SU-DHL-6 (cell line): ENCODE measurements around the gene TADA2A.

Experiments
- H2AFZ ChIP-seq: fragments of 200-600 bp; sonication (generic); 2 replicates; pipeline ENCODE4 v1.6.1; 2014; ENCODE audit warnings: low read depth, mild to moderate bottlenecking, moderate library complexity, mixed read lengths, antibody characterized with exemption, low read length; ENCODE audit not compliant: severe bottlenecking
- H3F3A ChIP-seq: fragments of 200-600 bp; shearing (Covaris generic); 2 replicates; pipeline ENCODE4 v1.6.0; 2016; ENCODE audit warnings: antibody characterized with exemption, mild to moderate bottlenecking; ENCODE audit not compliant: insufficient read depth
- H3K27ac ChIP-seq: fragments of 200-600 bp; sonication (generic); 2 replicates; pipeline ENCODE4 v1.5.1; 2016; ENCODE audit warnings: low read depth, mild to moderate bottlenecking, low read length, moderate library complexity, mixed read lengths
- H3K27me3 ChIP-seq: fragments of 200-600 bp; sonication (generic), shearing (Covaris generic); 2 replicates; pipeline ENCODE4 v1.6.0; 2014; ENCODE audit warnings: mild to moderate bottlenecking, low read length
- H3K36me3 ChIP-seq: fragments of 200-600 bp; sonication (generic); 2 replicates; pipeline ENCODE4 v1.6.1; 2014; ENCODE audit warnings: mild to moderate bottlenecking, low read length, mixed read lengths
- H3K4me2 ChIP-seq: fragments of 300-600, 200-600 bp; shearing (Covaris generic), sonication (generic); 2 replicates; pipeline ENCODE4 v1.6.0; 2014; ENCODE audit warnings: low read length, low read depth, mild to moderate bottlenecking; ENCODE audit not compliant: poor library complexity, severe bottlenecking
- H3K4me3 ChIP-seq: fragments of 200-600 bp; sonication (generic); 2 replicates; pipeline ENCODE4 v1.5.1; 2014; ENCODE audit warnings: antibody characterized with exemption, low read length, mild to moderate bottlenecking, mixed read lengths; ENCODE audit not compliant: insufficient read depth, poor library complexity, severe bottlenecking
- H3K79me2 ChIP-seq: fragments of 200-600 bp; sonication (generic); 2 replicates; pipeline ENCODE4 v1.6.1; 2014; ENCODE audit warnings: mild to moderate bottlenecking, low read length, moderate library complexity; ENCODE audit not compliant: insufficient read depth
- H3K9ac ChIP-seq: fragments of 200-600 bp; sonication (generic); 2 replicates; pipeline ENCODE4 v1.7.0; 2014; ENCODE audit warnings: mild to moderate bottlenecking, low read length
- H3K9me2 ChIP-seq: fragments of 200-600 bp; sonication (generic); replicated peaks from 2 replicates; pipeline ENCODE4 v1.6.1; 2014; ENCODE audit warnings: low read length; ENCODE audit not compliant: insufficient read depth
- H3K9me3 ChIP-seq: fragments of 200-600 bp; sonication (generic); 2 replicates; pipeline ENCODE4 v1.6.1; 2014; ENCODE audit warnings: low read length, mixed read lengths; ENCODE audit not compliant: insufficient read depth
- H4K20me1 ChIP-seq: fragments of 200-600 bp; sonication (generic); 2 replicates; pipeline ENCODE4 v1.6.1; 2014; ENCODE audit warnings: low read depth, mild to moderate bottlenecking, antibody characterized with exemption, low read length, moderate library complexity, mixed read lengths
- CTCF ChIP-seq: fragments of 200-600 bp; sonication (generic); IDR thresholded peaks from one replicate; pipeline ENCODE4 v1.5.1; 2017; ENCODE audit warnings: antibody characterized with exemption, mild to moderate bottlenecking, low read length, moderate library complexity; ENCODE audit not compliant: insufficient read depth, poor library complexity, severe bottlenecking
- EZH2phosphoT487 ChIP-seq: fragments of 200-600 bp; sonication (generic), shearing (Covaris generic); conservative IDR thresholded peaks from 2 replicates; pipeline ENCODE4 v1.6.1; 2018; ENCODE audit warnings: mild to moderate bottlenecking, antibody characterized with exemption, low read length, moderate library complexity, mixed read lengths

TADA2A gene

GRCh38 chr17:37359682-37360188, 47.0 kb upstream of the TADA2A start:
- Histone ChIP-seq H2AFZ (peak overlapping the region; percentile 72), H3K9ac (peak overlapping the region; percentile 59)

GRCh38 chr17:37360632-37361031, 46.1 kb upstream of the TADA2A start:
- Histone ChIP-seq H3F3A (peaks cover 6% of the 10 kb centered on the region), H3K9ac (no peak overlapping the region), H3K27ac (no peak overlapping the region), H3K9me3 (no peaks in the 10 kb centered on the region), H3K4me2 (no peak overlapping the region), H3K27me3 (no peaks in the 10 kb centered on the region), H2AFZ (no peak overlapping the region), H3K36me3 (no peaks in the 10 kb centered on the region), H4K20me1 (no peaks in the 10 kb centered on the region), H3K79me2 (peaks cover 33% of the 10 kb centered on the region), H3K4me3 (no peak overlapping the region), H3K9me2 (no peaks in the 10 kb centered on the region)
- TF ChIP-seq CTCF, result no peak
- TF ChIP-seq EZH2phosphoT487, result no peak

More at GRCh38 chr17:37359682-37360188, 47.0 kb upstream of the TADA2A start:
- Histone ChIP-seq H4K20me1 (no peaks in the 10 kb centered on the region), H3K27ac (peak overlapping the region; percentile 64), H3K4me2 (peak overlapping the region; percentile 63), H3K27me3 (no peaks in the 10 kb centered on the region), H3K79me2 (peaks cover 41% of the 10 kb centered on the region), H3K4me3 (peak overlapping the region; percentile 44), H3F3A (peaks cover 6% of the 10 kb centered on the region), H3K9me3 (no peaks in the 10 kb centered on the region), H3K36me3 (no peaks in the 10 kb centered on the region), H3K9me2 (no peaks in the 10 kb centered on the region)
- TF ChIP-seq EZH2phosphoT487 (no peak), CTCF (no peak)

GRCh38 chr17:37361543-37361942, 45.1 kb upstream of the TADA2A start:
- Histone ChIP-seq H4K20me1 (no peaks in the 10 kb centered on the region), H3K27me3 (no peaks in the 10 kb centered on the region), H3K36me3 (no peaks in the 10 kb centered on the region), H3F3A (peaks cover 6% of the 10 kb centered on the region), H3K27ac (no peak overlapping the region), H3K4me3 (no peak overlapping the region), H2AFZ (no peak overlapping the region), H3K79me2 (peaks cover 23% of the 10 kb centered on the region), H3K9me3 (no peaks in the 10 kb centered on the region), H3K4me2 (no peak overlapping the region), H3K9me2 (no peaks in the 10 kb centered on the region), H3K9ac (no peak overlapping the region)
- TF ChIP-seq CTCF (no peak), EZH2phosphoT487 (no peak)
